ENCODE measurements around the gene CBX1.

The CBX1 gene

DNA sequence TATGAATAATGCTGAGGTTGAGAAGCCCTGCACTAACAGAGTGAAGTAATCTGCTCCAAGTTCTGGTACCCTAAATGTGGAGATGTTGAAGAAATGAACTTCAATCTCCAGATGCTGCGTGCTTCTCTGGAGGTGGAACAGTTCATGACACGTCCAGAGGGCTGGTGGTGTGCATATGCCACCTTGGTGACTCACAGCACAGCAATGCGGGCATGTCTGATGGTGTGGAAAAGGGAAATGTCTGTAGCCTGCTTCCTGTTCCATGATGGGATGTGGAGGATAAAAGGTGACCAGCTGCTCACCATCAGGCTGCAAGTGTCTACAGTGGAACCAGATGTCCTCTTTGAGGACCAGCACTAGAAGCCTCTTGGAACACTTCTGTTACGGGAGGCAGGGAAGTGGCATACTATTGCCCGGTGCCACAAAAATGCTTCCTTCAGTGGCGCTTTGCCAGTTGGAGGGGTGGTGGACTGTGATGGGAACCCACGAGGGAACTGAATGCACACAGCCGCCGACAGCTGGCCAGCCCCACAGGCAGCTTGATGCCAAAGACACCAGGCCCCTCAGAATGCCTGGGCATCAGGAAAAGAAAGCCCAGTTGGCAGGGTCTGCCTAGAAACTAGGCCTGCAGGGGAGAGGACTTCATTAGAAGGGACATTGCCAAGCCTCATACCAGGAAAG is 26.2 kb upstream of the CBX1 start:
- H3K36me3 ChIP-seq, result peaks cover 17 to 54% (median 43%) of the 10 kb centered on the region in 11 experiments
- peaks cover 21 to 46% (median 26%) of the 10 kb centered on the region in 10 experiments for H3K4me1 ChIP-seq
- H3K27ac ChIP-seq, result no peak overlapping the region
- H3K9me3 ChIP-seq (replicated peaks in 1 of 11), result no peaks in the 10 kb centered on the region
- H3K4me3 ChIP-seq, result no peak overlapping the region
- H4K20me1 ChIP-seq, result peaks cover 0 to 53% (median 10%) of the 10 kb centered on the region in 11 experiments; a peak in 12 of 22 replicates
- H3K27me3 ChIP-seq, result 0 out of 22 replicates have a peak, but pooled peaks cover 0 to 4% (median 0%) of the 10 kb centered on the region in 11 experiments
- H3K9ac ChIP-seq, result peak overlapping the region in 1 of 11 experiments; percentile 16; a peak in 1 of 22 replicates
- H3K4me2 ChIP-seq, result peak overlapping the region; percentile 4 to 57 (median 45); a peak in 21 of 22 replicates
- no peak for TF ChIP-seq Cebpa-rat (IDR thresholded peaks at IDR 0.05)

DNA sequence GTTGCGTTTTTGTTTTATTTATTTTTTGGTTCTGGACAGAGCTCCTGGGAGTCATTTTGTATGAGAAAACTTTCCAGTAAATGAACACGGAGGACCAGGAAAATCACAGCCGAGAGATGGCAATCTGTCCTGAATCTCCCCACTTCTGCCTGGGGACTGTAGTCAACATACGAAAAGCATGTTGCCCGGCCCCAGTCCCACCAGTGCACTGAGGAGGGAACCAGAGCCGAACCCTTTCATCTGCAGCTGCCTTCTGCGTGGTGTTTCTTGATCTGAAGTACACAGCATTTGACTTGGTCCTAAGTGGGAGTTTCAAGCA is 25.2 kb upstream of the CBX1 start:
- no peaks in the 10 kb centered on the region for H3K9me3 ChIP-seq (replicated peaks in 1 of 11)
- peaks cover 21 to 36% (median 26%) of the 10 kb centered on the region in 10 experiments for H3K4me1 ChIP-seq
- 0 out of 22 replicates have a peak, but pooled peaks cover 0 to 4% (median 0%) of the 10 kb centered on the region in 11 experiments for H3K27me3 ChIP-seq
- no peak for TF ChIP-seq Cebpa-rat (IDR thresholded peaks at IDR 0.05)
- H3K4me2 ChIP-seq, result peak overlapping the region; percentile 10 to 60 (median 43); a peak in 14 of 22 replicates
- peaks cover 27 to 64% (median 53%) of the 10 kb centered on the region in 11 experiments for H3K36me3 ChIP-seq
- H3K27ac ChIP-seq, result no peak overlapping the region
- no peak overlapping the region for H3K4me3 ChIP-seq
- H4K20me1 ChIP-seq, result peaks cover 0 to 63% (median 10%) of the 10 kb centered on the region in 11 experiments; a peak in 12 of 22 replicates
- H3K9ac ChIP-seq, result peak overlapping the region in 2 of 11 experiments; percentile 7 to 59; a peak in 2 of 22 replicates

DNA sequence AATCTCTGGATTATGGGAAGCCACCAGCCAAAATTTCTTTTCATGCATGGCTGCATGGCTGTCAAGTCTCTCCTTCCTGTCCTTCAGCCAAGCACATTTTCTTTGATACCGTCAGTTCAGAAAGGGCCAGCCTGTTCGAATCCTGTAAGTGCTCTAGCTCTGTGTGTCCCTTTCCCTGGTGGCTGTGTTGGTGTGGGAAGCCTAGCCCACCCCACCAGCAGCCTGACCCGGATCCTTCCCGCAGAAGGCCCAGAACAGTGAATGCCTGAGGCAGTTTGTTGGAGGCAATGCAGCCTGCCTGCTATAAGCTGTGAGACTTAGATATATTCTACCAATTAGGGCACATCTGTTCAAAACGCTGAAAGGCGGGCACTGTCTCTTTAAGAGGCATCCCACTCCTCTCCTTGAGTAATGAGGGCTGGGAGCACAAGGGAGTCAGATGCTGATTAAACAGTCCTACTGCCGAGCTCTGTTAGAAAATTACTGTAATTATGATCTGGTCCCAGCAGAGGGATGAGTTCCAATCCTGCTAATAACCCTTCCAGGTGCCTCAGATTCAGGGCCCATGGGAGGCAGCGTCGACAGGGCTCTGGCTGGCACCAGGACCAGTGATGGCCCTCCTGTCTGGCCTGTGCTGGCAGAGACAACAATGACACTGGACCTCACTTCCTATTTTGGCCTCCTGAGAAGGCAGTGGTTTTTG is 24.7 kb upstream of the CBX1 start:
- H3K27me3 ChIP-seq, result 0 out of 22 replicates have a peak, but pooled peaks cover 0 to 4% (median 0%) of the 10 kb centered on the region in 11 experiments
- H3K9me3 ChIP-seq (replicated peaks in 1 of 11), result no peaks in the 10 kb centered on the region
- no peak for TF ChIP-seq Cebpa-rat (IDR thresholded peaks at IDR 0.05)
- H3K4me1 ChIP-seq, result peaks cover 21 to 33% (median 26%) of the 10 kb centered on the region in 10 experiments
- H3K9ac ChIP-seq, result peak overlapping the region in 3 of 11 experiments; percentile 15 to 59 (median 22); a peak in 5 of 22 replicates
- peak overlapping the region; percentile 10 to 60 (median 43); a peak in 18 of 22 replicates for H3K4me2 ChIP-seq
- H3K27ac ChIP-seq, result no peak overlapping the region
- H4K20me1 ChIP-seq, result peaks cover 0 to 69% (median 10%) of the 10 kb centered on the region in 11 experiments; a peak in 12 of 22 replicates
- no peak overlapping the region for H3K4me3 ChIP-seq
- peaks cover 32 to 69% (median 58%) of the 10 kb centered on the region in 11 experiments for H3K36me3 ChIP-seq

DNA sequence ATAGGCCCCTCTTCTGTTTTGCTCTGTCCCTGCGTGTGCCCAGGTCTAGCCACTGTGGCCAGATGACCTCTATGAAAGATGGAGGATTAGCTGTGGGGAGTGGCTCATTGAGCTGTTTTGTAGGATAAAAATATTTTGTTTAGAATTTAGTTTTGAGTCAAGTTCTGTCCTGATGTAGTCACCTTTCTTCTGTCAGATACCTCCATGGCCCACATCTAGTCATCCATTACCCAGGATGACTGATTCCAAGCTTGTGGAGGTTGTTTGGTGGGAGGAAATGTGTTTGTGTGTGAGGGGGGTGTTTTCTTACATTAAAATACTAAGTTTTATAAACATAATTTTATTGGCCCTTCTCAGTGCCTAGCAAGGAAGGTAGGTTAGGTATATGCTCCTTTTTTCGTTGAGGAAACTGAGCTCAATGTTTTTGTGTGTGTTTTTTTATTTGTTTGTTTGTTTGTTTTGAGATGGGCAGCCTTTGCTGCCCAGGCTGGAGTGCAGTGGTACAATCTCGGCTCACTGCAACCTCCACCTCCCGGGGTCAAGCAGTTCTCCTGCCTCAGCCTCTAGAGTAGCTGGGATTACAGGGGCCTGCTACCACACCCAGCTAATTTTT is 22.6 kb upstream of the CBX1 start:
- H4K20me1 ChIP-seq, result peaks cover 2 to 81% (median 10%) of the 10 kb centered on the region in 11 experiments; a peak in 12 of 22 replicates
- H3K9ac ChIP-seq, result no peak overlapping the region
- H3K4me1 ChIP-seq, result peaks cover 21 to 33% (median 26%) of the 10 kb centered on the region in 10 experiments
- no peaks in the 10 kb centered on the region for H3K9me3 ChIP-seq (replicated peaks in 1 of 11)
- H3K27ac ChIP-seq, result no peak overlapping the region
- H3K4me2 ChIP-seq, result no peak overlapping the region
- no peak for TF ChIP-seq Cebpa-rat (IDR thresholded peaks at IDR 0.05)
- peaks cover 48 to 90% (median 76%) of the 10 kb centered on the region in 11 experiments for H3K36me3 ChIP-seq
- 0 out of 22 replicates have a peak, but pooled peaks cover 0 to 4% (median 0%) of the 10 kb centered on the region in 11 experiments for H3K27me3 ChIP-seq
- H3K4me3 ChIP-seq, result no peak overlapping the region

DNA sequence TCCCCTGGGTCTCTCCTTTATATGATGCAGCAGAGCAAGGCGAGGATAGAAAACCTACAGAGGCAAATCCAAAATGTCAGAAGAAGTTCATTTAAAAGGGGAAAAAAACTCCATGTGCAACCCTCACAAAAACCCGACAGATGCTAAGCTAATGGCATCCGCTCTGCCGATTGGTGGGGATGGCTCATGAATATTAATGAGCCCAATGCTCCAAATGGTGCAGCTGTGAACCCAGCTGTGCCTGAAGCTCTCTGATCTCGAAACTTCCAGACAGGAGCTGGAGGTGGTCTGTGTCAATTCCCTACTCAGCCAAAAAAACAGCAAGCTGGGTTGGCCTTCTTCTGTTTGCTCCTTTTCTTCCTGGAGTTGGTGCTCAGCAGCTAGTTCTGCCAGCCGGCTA is 21.8 kb upstream of the CBX1 start:
- Histone ChIP-seq H3K27ac (no peak overlapping the region), H3K4me2 (no peak overlapping the region), H3K9ac (no peak overlapping the region), H3K4me3 (no peak overlapping the region), H4K20me1 (peaks cover 3 to 89% (median 14%) of the 10 kb centered on the region in 11 experiments; a peak in 13 of 22 replicates), H3K36me3 (peaks cover 56 to 98% (median 83%) of the 10 kb centered on the region in 11 experiments), H3K9me3 (replicated peaks in 1 of 11) (no peaks in the 10 kb centered on the region), H3K4me1 (peaks cover 21 to 33% (median 26%) of the 10 kb centered on the region in 10 experiments), H3K27me3 (0 out of 22 replicates have a peak, but pooled peaks cover 0 to 4% (median 0%) of the 10 kb centered on the region in 11 experiments)
- no peak for TF ChIP-seq Cebpa-rat (IDR thresholded peaks at IDR 0.05)

DNA sequence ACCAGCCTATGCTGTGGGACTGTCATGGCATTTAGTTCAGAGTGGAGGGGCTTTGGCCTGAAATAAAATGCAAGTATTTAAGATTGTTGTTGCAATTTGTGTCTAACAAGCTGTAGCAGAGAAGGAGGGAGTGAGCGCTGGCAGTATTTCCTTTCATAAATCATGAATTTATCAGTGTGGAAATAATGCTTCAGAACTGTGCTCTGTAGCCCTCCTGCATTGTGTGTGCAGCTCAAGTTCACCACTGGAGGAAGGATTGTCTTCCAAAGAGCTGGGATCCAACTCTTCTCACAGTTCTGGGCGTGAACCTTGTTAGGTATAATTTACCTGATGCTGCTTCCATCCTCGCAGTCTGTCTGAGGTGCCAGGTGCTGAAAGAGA is 21.4 kb upstream of the CBX1 start:
- H4K20me1 ChIP-seq, result peaks cover 2 to 89% (median 11%) of the 10 kb centered on the region in 11 experiments; a peak in 13 of 22 replicates
- H3K9me3 ChIP-seq (replicated peaks in 1 of 11), result no peaks in the 10 kb centered on the region
- no peak for TF ChIP-seq Cebpa-rat (IDR thresholded peaks at IDR 0.05)
- H3K9ac ChIP-seq, result no peak overlapping the region
- peaks cover 19 to 31% (median 23%) of the 10 kb centered on the region in 10 experiments for H3K4me1 ChIP-seq
- 0 out of 22 replicates have a peak, but pooled peaks cover 0 to under 1% (median 0%) of the 10 kb centered on the region in 11 experiments for H3K27me3 ChIP-seq
- peaks cover 61 to 99% (median 88%) of the 10 kb centered on the region in 11 experiments for H3K36me3 ChIP-seq
- H3K4me3 ChIP-seq, result no peak overlapping the region
- no peak overlapping the region for H3K27ac ChIP-seq
- no peak overlapping the region for H3K4me2 ChIP-seq

DNA sequence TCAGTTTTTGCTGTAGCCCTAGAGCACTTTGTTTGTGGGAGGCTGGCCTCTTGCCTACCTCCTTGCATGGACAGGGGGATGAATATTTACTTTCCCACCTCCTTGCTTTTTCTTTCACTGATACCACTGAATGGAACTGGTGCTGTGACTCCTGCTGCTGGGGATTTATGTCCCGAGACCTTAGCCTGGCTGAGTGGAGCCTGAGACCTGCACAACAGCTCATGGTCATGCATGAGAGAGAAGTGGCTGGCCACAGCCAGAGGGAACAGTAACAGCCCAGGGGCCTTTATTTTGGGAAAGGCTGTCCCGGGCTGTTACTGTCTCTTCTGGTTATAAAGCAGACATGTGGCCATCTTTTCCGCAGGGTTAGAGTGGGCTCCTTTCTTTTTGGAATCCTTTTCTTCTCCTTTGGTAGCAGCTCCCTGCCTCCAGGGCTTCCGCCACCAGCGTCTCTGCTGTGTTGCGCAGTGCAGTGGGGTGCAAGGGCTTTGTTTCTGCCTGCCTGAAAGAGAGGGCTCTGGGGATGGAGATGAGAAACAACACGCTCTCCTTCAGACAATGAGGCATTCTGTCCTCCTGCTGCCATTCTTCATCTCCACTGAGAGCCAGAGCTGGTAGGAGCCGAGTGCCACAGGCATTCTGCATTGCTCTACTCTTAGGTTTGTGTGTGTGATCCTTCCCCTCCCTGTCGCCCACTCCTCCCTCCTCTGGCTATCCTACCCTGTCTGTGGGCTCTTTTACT is 20.8 kb upstream of the CBX1 start:
- H3K4me2 ChIP-seq, result no peak overlapping the region
- peaks cover 66 to 100% (median 94%) of the 10 kb centered on the region in 11 experiments for H3K36me3 ChIP-seq
- H3K4me1 ChIP-seq, result peaks cover 13 to 25% (median 18%) of the 10 kb centered on the region in 10 experiments; a peak in 18 of 20 replicates
- no peak overlapping the region for H3K27ac ChIP-seq
- no peak overlapping the region for H3K4me3 ChIP-seq
- no peak for TF ChIP-seq Cebpa-rat (IDR thresholded peaks at IDR 0.05)
- H4K20me1 ChIP-seq, result peaks cover 0 to 89% (median 10%) of the 10 kb centered on the region in 11 experiments; a peak in 12 of 22 replicates
- H3K9me3 ChIP-seq (replicated peaks in 1 of 11), result no peaks in the 10 kb centered on the region
- H3K27me3 ChIP-seq, result no peaks in the 10 kb centered on the region
- H3K9ac ChIP-seq, result no peak overlapping the region

DNA sequence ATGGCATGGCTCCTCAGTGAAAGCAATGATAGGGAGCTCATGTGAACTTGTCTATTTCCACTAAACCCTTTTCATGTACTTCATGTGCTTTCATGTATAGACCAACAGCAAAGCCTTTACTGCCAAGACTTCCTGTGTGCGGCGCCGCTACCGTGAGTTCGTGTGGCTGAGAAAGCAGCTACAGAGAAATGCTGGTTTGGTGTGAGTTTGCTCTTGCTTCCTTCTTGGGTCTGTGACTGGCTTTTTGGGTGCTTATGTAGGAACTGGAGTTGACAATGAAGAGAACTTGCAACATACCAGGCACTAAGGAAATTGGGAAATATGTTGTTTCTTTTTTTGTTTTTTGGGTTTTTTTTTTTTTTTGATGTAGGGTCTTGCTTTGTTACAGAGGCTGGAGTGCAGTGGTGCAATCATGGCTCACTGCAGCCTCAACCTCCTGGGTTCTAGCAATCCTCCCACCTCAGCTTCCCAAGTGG is 12.0 kb upstream of the CBX1 start:
- peak overlapping the region; percentile 50 to 83 (median 76) for H3K27ac ChIP-seq
- peak; percentile 43 to 88 (median 74); a peak in 17 of 22 replicates for TF ChIP-seq Cebpa-rat (IDR thresholded peaks at IDR 0.05)
- H3K27me3 ChIP-seq, result no peaks in the 10 kb centered on the region
- peaks cover 37 to 82% (median 68%) of the 10 kb centered on the region in 10 experiments for H3K4me1 ChIP-seq
- peak overlapping the region in 10 of 11 experiments; percentile 28 to 97 (median 84); a peak in 20 of 22 replicates for H3K4me2 ChIP-seq
- peaks cover 0 to 7% (median 0%) of the 10 kb centered on the region in 11 experiments; a peak in 2 of 22 replicates for H3K9me3 ChIP-seq (replicated peaks in 1 of 11)
- H3K4me3 ChIP-seq, result peak overlapping the region in 3 of 10 experiments; percentile 11 to 28 (median 13); a peak in 4 of 20 replicates
- peaks cover 44 to 65% (median 52%) of the 10 kb centered on the region in 11 experiments for H3K36me3 ChIP-seq
- peak overlapping the region in 10 of 11 experiments; percentile 35 to 86 (median 60); a peak in 16 of 22 replicates for H3K9ac ChIP-seq
- peaks cover 0 to 53% (median 14%) of the 10 kb centered on the region in 11 experiments; a peak in 9 of 22 replicates for H4K20me1 ChIP-seq

Data from BLaER1 treated with 17β-estradiol and CSF1 and Interleukin-3, amounts not matched to agents 10 nM and 100 nM (cell line).